ENCODE measurements around the gene RNASEH2A. TPM values are rescaled to one million over a fixed set of nuclear protein-coding genes. Genes with fewer than 3 reads are reported as not detected.

Gene RNASEH2A
- total and polyA plus RNA-seq, 2 of the 13 experiments (the other 11 are each of a cell fraction or from before 2014, with no cell fraction given) = 25.1 to 35.8 TPM

DNA sequence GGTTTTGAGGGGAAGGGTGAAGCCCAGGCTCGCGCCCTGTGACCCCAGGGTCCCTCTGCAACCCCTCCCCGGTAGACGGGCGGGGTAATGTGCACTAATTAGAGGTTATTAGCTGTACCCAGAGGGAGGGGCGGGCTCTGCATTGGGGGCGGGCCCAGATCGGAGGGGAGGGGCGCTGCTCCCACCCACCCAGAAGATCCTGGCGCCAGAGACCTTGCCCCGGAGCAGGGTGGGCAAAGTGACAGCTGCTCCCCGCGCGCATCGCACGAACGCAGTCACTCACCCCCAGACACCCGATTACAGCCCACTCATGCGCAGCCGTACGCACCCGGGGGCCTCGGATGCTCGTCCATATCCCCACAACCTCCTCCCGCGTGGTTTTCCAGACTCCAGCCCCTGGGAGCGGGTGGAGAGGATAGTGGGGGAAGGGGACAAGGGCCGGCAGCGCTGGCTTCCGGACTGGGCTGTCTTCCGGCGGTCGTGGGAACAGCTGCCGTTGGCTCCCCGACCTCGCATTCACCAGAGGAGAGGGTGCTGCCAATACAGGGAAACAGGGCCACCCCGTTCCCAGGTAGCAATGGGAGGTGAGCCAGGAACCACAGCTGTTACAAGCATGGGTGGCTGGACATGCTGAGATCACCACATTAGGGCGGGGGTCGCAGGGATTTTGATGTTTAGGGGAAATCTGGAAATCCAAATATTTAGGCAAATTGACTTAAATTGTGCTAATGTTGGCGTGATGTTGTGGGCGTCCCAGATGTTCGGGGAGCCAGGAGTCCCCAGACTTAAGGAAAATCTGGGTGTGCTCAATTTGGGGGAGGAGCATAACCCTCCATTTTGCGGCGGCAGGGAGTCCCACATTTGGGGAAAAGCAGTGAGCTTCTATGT, 28.1 kb upstream of the RNASEH2A start (continued):
- TF ChIP-seq, protein P1, sequence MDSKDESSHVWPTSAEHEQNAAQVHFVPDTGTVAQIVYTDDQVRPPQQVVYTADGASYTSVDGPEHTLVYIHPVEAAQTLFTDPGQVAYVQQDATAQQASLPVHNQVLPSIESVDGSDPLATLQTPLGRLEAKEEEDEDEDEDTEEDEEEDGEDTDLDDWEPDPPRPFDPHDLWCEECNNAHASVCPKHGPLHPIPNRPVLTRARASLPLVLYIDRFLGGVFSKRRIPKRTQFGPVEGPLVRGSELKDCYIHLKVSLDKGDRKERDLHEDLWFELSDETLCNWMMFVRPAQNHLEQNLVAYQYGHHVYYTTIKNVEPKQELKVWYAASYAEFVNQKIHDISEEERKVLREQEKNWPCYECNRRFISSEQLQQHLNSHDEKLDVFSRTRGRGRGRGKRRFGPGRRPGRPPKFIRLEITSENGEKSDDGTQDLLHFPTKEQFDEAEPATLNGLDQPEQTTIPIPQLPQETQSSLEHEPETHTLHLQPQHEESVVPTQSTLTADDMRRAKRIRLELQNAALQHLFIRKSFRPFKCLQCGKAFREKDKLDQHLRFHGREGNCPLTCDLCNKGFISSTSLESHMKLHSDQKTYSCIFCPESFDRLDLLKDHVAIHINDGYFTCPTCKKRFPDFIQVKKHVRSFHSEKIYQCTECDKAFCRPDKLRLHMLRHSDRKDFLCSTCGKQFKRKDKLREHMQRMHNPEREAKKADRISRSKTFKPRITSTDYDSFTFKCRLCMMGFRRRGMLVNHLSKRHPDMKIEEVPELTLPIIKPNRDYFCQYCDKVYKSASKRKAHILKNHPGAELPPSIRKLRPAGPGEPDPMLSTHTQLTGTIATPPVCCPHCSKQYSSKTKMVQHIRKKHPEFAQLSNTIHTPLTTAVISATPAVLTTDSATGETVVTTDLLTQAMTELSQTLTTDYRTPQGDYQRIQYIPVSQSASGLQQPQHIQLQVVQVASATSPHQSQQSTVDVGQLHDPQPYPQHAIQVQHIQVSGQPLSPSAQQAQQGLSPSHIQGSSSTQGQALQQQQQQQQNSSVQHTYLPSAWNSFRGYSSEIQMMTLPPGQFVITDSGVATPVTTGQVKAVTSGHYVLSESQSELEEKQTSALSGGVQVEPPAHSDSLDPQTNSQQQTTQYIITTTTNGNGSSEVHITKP (CRISPR knock-in tag; IDR thresholded peaks at IDR 0.05; ENCODE audit: low read depth) = 0 out of 2 replicates have a peak, but pooled peaks have one; percentile 48
- TF ChIP-seq GABPB1 (CRISPR knock-in tag; IDR thresholded peaks at IDR 0.05) (peak; percentile 83; the same call in 1 of the 2 replicates), ELF3 (CRISPR knock-in tag; IDR thresholded peaks at IDR 0.05) (peak; percentile 24; the same call in 1 of the 2 replicates), ZNF879 (CRISPR knock-in tag; IDR thresholded peaks at IDR 0.05) (peak; percentile 67; the same call in 1 of the 2 replicates), ZNF777 (CRISPR knock-in tag; IDR thresholded peaks at IDR 0.05) (peak; percentile 48; the same call in 1 of the 2 replicates), JUND (CRISPR knock-in tag; IDR thresholded peaks at IDR 0.05) (no peak), SIN3A (IDR thresholded peaks at IDR 0.05; ENCODE audit: borderline replicate concordance, low read depth, low read length) (peak; percentile 52; the same call in 1 of the 2 replicates), SKI (IDR thresholded peaks at IDR 0.05; ENCODE audit: partially characterized antibody) (no peak), MAF1 (CRISPR knock-in tag; IDR thresholded peaks at IDR 0.05; ENCODE audit: borderline replicate concordance) (no peak), ZBTB7A (CRISPR knock-in tag; IDR thresholded peaks at IDR 0.05) (0 out of 2 replicates have a peak, but pooled peaks have one; percentile 42), ZNF552 (CRISPR knock-in tag; IDR thresholded peaks at IDR 0.05; ENCODE audit: borderline replicate concordance) (no peak)
- TF ChIP-seq, protein P2, sequence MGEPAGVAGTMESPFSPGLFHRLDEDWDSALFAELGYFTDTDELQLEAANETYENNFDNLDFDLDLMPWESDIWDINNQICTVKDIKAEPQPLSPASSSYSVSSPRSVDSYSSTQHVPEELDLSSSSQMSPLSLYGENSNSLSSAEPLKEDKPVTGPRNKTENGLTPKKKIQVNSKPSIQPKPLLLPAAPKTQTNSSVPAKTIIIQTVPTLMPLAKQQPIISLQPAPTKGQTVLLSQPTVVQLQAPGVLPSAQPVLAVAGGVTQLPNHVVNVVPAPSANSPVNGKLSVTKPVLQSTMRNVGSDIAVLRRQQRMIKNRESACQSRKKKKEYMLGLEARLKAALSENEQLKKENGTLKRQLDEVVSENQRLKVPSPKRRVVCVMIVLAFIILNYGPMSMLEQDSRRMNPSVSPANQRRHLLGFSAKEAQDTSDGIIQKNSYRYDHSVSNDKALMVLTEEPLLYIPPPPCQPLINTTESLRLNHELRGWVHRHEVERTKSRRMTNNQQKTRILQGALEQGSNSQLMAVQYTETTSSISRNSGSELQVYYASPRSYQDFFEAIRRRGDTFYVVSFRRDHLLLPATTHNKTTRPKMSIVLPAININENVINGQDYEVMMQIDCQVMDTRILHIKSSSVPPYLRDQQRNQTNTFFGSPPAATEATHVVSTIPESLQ (CRISPR knock-in tag; conservative IDR thresholded peaks at IDR 0.05) = no peak
- TF ChIP-seq, protein P3, sequence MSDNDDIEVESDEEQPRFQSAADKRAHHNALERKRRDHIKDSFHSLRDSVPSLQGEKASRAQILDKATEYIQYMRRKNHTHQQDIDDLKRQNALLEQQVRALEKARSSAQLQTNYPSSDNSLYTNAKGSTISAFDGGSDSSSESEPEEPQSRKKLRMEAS (IDR thresholded peaks at IDR 0.05) = peak; percentile 27; the same call in 1 of the 2 replicates
- TF ChIP-seq, protein P4, sequence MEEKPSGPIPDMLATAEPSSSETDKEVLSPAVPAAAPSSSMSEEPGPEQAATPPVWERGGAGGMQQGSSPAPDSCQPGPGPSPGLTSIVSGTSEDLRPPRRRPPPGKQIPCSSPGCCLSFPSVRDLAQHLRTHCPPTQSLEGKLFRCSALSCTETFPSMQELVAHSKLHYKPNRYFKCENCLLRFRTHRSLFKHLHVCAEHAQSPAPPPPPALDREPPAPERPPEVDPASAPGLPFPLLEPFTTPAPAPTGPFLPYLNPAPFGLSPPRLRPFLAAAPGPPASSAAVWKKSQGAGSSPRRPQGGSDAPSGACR (CRISPR knock-in tag; IDR thresholded peaks at IDR 0.05) = peak; percentile 59; the same call in 1 of the 2 replicates
- TF ChIP-seq, protein P5, sequence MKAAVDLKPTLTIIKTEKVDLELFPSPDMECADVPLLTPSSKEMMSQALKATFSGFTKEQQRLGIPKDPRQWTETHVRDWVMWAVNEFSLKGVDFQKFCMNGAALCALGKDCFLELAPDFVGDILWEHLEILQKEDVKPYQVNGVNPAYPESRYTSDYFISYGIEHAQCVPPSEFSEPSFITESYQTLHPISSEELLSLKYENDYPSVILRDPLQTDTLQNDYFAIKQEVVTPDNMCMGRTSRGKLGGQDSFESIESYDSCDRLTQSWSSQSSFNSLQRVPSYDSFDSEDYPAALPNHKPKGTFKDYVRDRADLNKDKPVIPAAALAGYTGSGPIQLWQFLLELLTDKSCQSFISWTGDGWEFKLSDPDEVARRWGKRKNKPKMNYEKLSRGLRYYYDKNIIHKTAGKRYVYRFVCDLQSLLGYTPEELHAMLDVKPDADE (CRISPR knock-in tag; IDR thresholded peaks at IDR 0.05) = no peak
- TF ChIP-seq, protein P6, sequence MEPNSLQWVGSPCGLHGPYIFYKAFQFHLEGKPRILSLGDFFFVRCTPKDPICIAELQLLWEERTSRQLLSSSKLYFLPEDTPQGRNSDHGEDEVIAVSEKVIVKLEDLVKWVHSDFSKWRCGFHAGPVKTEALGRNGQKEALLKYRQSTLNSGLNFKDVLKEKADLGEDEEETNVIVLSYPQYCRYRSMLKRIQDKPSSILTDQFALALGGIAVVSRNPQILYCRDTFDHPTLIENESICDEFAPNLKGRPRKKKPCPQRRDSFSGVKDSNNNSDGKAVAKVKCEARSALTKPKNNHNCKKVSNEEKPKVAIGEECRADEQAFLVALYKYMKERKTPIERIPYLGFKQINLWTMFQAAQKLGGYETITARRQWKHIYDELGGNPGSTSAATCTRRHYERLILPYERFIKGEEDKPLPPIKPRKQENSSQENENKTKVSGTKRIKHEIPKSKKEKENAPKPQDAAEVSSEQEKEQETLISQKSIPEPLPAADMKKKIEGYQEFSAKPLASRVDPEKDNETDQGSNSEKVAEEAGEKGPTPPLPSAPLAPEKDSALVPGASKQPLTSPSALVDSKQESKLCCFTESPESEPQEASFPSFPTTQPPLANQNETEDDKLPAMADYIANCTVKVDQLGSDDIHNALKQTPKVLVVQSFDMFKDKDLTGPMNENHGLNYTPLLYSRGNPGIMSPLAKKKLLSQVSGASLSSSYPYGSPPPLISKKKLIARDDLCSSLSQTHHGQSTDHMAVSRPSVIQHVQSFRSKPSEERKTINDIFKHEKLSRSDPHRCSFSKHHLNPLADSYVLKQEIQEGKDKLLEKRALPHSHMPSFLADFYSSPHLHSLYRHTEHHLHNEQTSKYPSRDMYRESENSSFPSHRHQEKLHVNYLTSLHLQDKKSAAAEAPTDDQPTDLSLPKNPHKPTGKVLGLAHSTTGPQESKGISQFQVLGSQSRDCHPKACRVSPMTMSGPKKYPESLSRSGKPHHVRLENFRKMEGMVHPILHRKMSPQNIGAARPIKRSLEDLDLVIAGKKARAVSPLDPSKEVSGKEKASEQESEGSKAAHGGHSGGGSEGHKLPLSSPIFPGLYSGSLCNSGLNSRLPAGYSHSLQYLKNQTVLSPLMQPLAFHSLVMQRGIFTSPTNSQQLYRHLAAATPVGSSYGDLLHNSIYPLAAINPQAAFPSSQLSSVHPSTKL (CRISPR knock-in tag; IDR thresholded peaks at IDR 0.05) = peak; percentile 7; the same call in 1 of the 2 replicates
